HepG2 (cell line): ENCODE measurements around the gene ST6GALNAC4. TPM values are rescaled to one million over a fixed set of nuclear protein-coding genes. Genes with fewer than 3 reads are reported as not detected.

ENCODE experiments used
- ATAC-seq: fragments of 200-7000 bp; cut with Tn5 transposase; 3 replicates; pipeline ENCODE4 v1.9.1; 2020; ENCODE audit warnings: mild to moderate bottlenecking, moderate library complexity
- BruUV-seq: library from RNA; stranded (reverse); fragments of 400-500 nt; replicated peaks from 2 replicates; lab custom pipeline; 2021; lab: Mats Ljungman, UMichigan
- CTCF ChIA-PET: fragments of 300-600 bp; formaldehyde crosslinking; extraction: SDS; loops from one replicate; lab custom pipeline; 2021; ENCODE audit warnings: low total read pairs, inconsistent platforms, low intra/inter-chr PET ratio; lab: Yijun Ruan, JAX
- POLR2A ChIA-PET: fragments of 350-600 bp; sonication (Branson Sonifier 250); formaldehyde crosslinking; loops from one replicate; lab custom pipeline; 2020; ENCODE audit warnings: antibody characterized with exemption, inconsistent platforms; lab: Yijun Ruan, JAX
- DNase-seq: peaks from one replicate; pipeline ENCODE4 v3.0.0-alpha.2; 2015; ENCODE audit warnings: low spot score
- FAIRE-seq: peaks from 3 replicates; lab custom pipeline; 2011; peaks lifted over from hg19 to GRCh38; lab: Jason Lieb, UNC
- H2AFZ ChIP-seq: one replicate; pipeline ENCODE4 v1.6.1; 2011; ENCODE audit warnings: low read length, inconsistent platforms
- H3K27ac ChIP-seq: fragments of 300-600 bp; 3 replicates; pipeline ENCODE4 v1.8.0; 2011; ENCODE audit warnings: mixed run types, mild to moderate bottlenecking, mixed read lengths, low read length, inconsistent platforms; ENCODE audit not compliant: insufficient read depth; ENCODE audit errors: extremely low read length
- H3K27me3 ChIP-seq, 2 experiments: fragments of 200-600 bp in 1 of 2; 2 replicates in 1 of 2; 3 replicates in 1 of 2; pipeline versions ENCODE4 v1.6.0 to v1.8.0; 2011; ENCODE audit warnings: low read length in 2 of 2, mild to moderate bottlenecking in 2 of 2, moderate library complexity in 2 of 2, inconsistent platforms in 1 of 2; ENCODE audit not compliant: insufficient read depth in 2 of 2, control insufficient read depth in 1 of 2
- H3K36me3 ChIP-seq, 2 experiments: fragments of 200-600 bp in 1 of 2; replicated peaks in 1 of 2; 2 replicates in 1 of 2; 3 replicates in 1 of 2; pipeline versions ENCODE4 v1.5.1 to v1.8.0; 2011; ENCODE audit warnings: low read length in 2 of 2, inconsistent platforms in 1 of 2; ENCODE audit not compliant: insufficient read depth in 2 of 2, control insufficient read depth in 1 of 2
- H3K4me1 ChIP-seq: 2 replicates; pipeline ENCODE4 v1.5.1; 2012; ENCODE audit warnings: low read length, inconsistent platforms; ENCODE audit not compliant: insufficient read depth
- H3K4me2 ChIP-seq: 2 replicates; pipeline ENCODE4 v1.6.0; 2011; ENCODE audit warnings: low read depth, low read length, inconsistent platforms
- H3K4me3 ChIP-seq, 3 experiments: fragments of 200-600 bp in 1 of 3; sonication (generic), shearing (Covaris generic) in 1 of 3; replicated peaks in 1 of 3; 2 replicates each; pipeline ENCODE4 v1.5.1; 2011 to 2016; ENCODE audit warnings: low read length in 3 of 3, inconsistent platforms in 2 of 3, low read depth in 2 of 3, mild to moderate bottlenecking in 2 of 3, control low read depth in 1 of 3, mixed read lengths in 1 of 3; ENCODE audit not compliant: insufficient read depth in 1 of 3
- H3K79me2 ChIP-seq: one replicate; pipeline ENCODE4 v1.6.1; 2011; ENCODE audit warnings: low read length, inconsistent platforms; ENCODE audit not compliant: insufficient read depth
- H3K9ac ChIP-seq: 2 replicates; pipeline ENCODE4 v1.6.0; 2011; ENCODE audit warnings: mild to moderate bottlenecking, low read depth, low read length, inconsistent platforms; ENCODE audit not compliant: insufficient read depth
- H3K9me3 ChIP-seq: 2 replicates; pipeline ENCODE4 v1.5.1; 2012; ENCODE audit warnings: mild to moderate bottlenecking, low read length
- H4K20me1 ChIP-seq: 2 replicates; pipeline ENCODE4 v1.6.0; 2011; ENCODE audit warnings: inconsistent platforms, mild to moderate bottlenecking, low read length, moderate library complexity; ENCODE audit not compliant: insufficient read depth
- E2F2 ChIP-seq: sonication (generic); formaldehyde crosslinking; IDR thresholded peaks from 2 replicates; pipeline ENCODE4 v1.4.0; 2020; ENCODE audit warnings: missing genetic modification reagents, borderline replicate concordance
- HOMEZ ChIP-seq: IDR thresholded peaks from 2 replicates; pipeline ENCODE4 v1.6.1; 2016; ENCODE audit warnings: low read depth
- HOXA5 ChIP-seq: sonication (generic); formaldehyde crosslinking; IDR thresholded peaks from 2 replicates; pipeline ENCODE4 v1.4.0; 2020; ENCODE audit warnings: missing genetic modification reagents
- IKZF5 ChIP-seq: IDR thresholded peaks from 2 replicates; pipeline ENCODE4 v1.6.1; 2018; ENCODE audit warnings: missing genetic modification reagents, mild to moderate bottlenecking, missing compliant biosample characterization
- NFAT5 ChIP-seq: sonication (generic); formaldehyde crosslinking; IDR thresholded peaks from 2 replicates; pipeline ENCODE4 v1.4.0; 2020; ENCODE audit warnings: missing genetic modification reagents
- NFRKB ChIP-seq: fragments of 450-650 bp; IDR thresholded peaks from 2 replicates; pipeline ENCODE4 v1.6.1; 2017
- PAXIP1 ChIP-seq: sonication (generic); formaldehyde crosslinking; conservative IDR thresholded peaks from 2 replicates; pipeline ENCODE4 v1.4.0; 2020; ENCODE audit warnings: mild to moderate bottlenecking, missing genetic modification reagents, moderate library complexity
- SIN3B ChIP-seq: fragments of 150-350 bp; IDR thresholded peaks from 2 replicates; pipeline ENCODE4 v1.6.1; 2014; ENCODE audit warnings: low read length
- SNAPC2 ChIP-seq: sonication (generic); formaldehyde crosslinking; IDR thresholded peaks from 2 replicates; pipeline ENCODE4 v1.8.1; 2022; ENCODE audit warnings: mild to moderate bottlenecking, missing genetic modification reagents
- THYN1 ChIP-seq: sonication (generic); formaldehyde crosslinking; IDR thresholded peaks from 2 replicates; pipeline ENCODE4 v1.8.1; 2023; ENCODE audit warnings: low read depth, mild to moderate bottlenecking, moderate library complexity, missing genetic modification reagents, borderline replicate concordance
- ZNF567 ChIP-seq: sonication (generic); formaldehyde crosslinking; IDR thresholded peaks from 2 replicates; pipeline ENCODE4 v1.8.1; 2023; ENCODE audit warnings: mild to moderate bottlenecking, missing genetic modification reagents, borderline replicate concordance
- ZNF674 ChIP-seq: sonication (generic); formaldehyde crosslinking; IDR thresholded peaks from 2 replicates; pipeline ENCODE4 v1.5.0; 2020; ENCODE audit warnings: low read depth, mild to moderate bottlenecking, missing genetic modification reagents
- WGBS: methylation state at CpG from one replicate; pipeline ENCODE4 v1.1.6; 2017; ENCODE audit warnings: low lambda C conversion rate; 5-methylcytosine and 5-hydroxymethylcytosine counted together
- in situ Hi-C: cut with HindIII; loops from 2 replicates; pipeline ENCODE4 v1.10.0; 2017; ENCODE audit warnings: low pct_unique_long_range_greater_than_20kb; ENCODE audit not compliant: extremely low pct_ligation_motif_present
- intact Hi-C: fragments of 100-400 bp; cut with micrococcal nuclease; formaldehyde crosslinking; loops from one replicate; pipeline ENCODE4 v1.10.0; 2022; ENCODE audit not compliant: unreplicated experiment
- polyA plus RNA-seq, 8 experiments: library from polyadenylated mRNA; depleted of rRNA in 3 of 8; stranded (reverse) in 7 of 8; unstranded in 1 of 8; fragments of >200 nt; fragmentation: Illumina TruSeq in 4 of 8; extraction: Trizol in 4 of 8; gene quantifications; 2 replicates each; pipeline versions ENCODE4 v1.2.1 to v1.2.3, GENCODE V29; 2011 to 2016; ENCODE audit warnings: low read depth in 4 of 8, missing spikeins in 1 of 8, mixed read lengths in 1 of 8; ENCODE audit not compliant: insufficient read depth in 1 of 8
- total RNA-seq, 5 experiments: library from RNA; depleted of rRNA; stranded (reverse); fragments of >200 nt; fragmentation: Illumina TruSeq; extraction: Trizol; gene quantifications; 2 replicates each; pipeline ENCODE4 v1.2.3, GENCODE V29; 2016; ENCODE audit warnings: low read depth in 1 of 5

ST6GALNAC4 gene
- total and polyA plus RNA-seq, 2 of the 13 experiments (the other 11 are each of a cell fraction or from before 2014, with no cell fraction given) = 18.8 to 27.7 TPM

GRCh38 chr9:127871531-127871930 lies 45.3 kb downstream of the ST6GALNAC4 start:
- H3K79me2 ChIP-seq = no peaks in the 10 kb centered on the region
- H3K4me2 ChIP-seq = no peak overlapping the region
- CTCF ChIA-PET = no interaction called here
- ATAC-seq (no peak), FAIRE-seq (no peak), DNase-seq (no peak)
- in situ Hi-C loops (loop anchor here (5.0 kb wide), 1 partner anchor 46 kb away; the partner anchor contains the start of gene ST6GALNAC4), intact Hi-C loops (no loop called here)
- WGBS = 96% methylated on average over 9 of the region's 9 CpGs
- H3K9ac ChIP-seq = no peak overlapping the region
- BruUV-seq = no TSS peak
- H4K20me1 ChIP-seq = no peaks in the 10 kb centered on the region
- H3K36me3 ChIP-seq = no peaks in the 10 kb centered on the region; a peak in 2 of 5 replicates
- H3K4me1 ChIP-seq = peaks cover 25% of the 10 kb centered on the region
- no peaks in the 10 kb centered on the region for H3K9me3 ChIP-seq
- no peak overlapping the region for H3K4me3 ChIP-seq
- POLR2A ChIA-PET = no interaction called here
- no peak overlapping the region for H3K27ac ChIP-seq
- H2AFZ ChIP-seq = no peak overlapping the region
- H3K27me3 ChIP-seq = no peaks in the 10 kb centered on the region
- TF ChIP-seq ZNF567 = no peak
- TF ChIP-seq SIN3B = no peak
- TF ChIP-seq ZNF674 (CRISPR knock-in tag) = no peak
- no peak for TF ChIP-seq THYN1 (CRISPR knock-in tag)
- TF ChIP-seq NFAT5 (CRISPR knock-in tag) = no peak
- no peak for TF ChIP-seq HOXA5 (CRISPR knock-in tag)
- TF ChIP-seq NFRKB = no peak
- TF ChIP-seq SNAPC2 (CRISPR knock-in tag) = no peak
- no peak for TF ChIP-seq PAXIP1 (CRISPR knock-in tag)
- no peak for TF ChIP-seq IKZF5 (CRISPR knock-in tag)
- TF ChIP-seq HOMEZ = no peak
- no peak for TF ChIP-seq E2F2
